HTR-8/SVneo (cell line): Measurements from ENCODE around the gene JAK2.

Experiments used
- DNase-seq: peaks from one replicate; pipeline ENCODE4 v3.0.0; 2011; ENCODE audit warnings: low spot score, mixed read lengths; ENCODE audit not compliant: insufficient read length
- FAIRE-seq: peaks from 2 replicates; lab custom pipeline; 2011; peaks lifted over from hg19 to GRCh38; lab: Jason Lieb, UNC

Gene JAK2

DNA sequence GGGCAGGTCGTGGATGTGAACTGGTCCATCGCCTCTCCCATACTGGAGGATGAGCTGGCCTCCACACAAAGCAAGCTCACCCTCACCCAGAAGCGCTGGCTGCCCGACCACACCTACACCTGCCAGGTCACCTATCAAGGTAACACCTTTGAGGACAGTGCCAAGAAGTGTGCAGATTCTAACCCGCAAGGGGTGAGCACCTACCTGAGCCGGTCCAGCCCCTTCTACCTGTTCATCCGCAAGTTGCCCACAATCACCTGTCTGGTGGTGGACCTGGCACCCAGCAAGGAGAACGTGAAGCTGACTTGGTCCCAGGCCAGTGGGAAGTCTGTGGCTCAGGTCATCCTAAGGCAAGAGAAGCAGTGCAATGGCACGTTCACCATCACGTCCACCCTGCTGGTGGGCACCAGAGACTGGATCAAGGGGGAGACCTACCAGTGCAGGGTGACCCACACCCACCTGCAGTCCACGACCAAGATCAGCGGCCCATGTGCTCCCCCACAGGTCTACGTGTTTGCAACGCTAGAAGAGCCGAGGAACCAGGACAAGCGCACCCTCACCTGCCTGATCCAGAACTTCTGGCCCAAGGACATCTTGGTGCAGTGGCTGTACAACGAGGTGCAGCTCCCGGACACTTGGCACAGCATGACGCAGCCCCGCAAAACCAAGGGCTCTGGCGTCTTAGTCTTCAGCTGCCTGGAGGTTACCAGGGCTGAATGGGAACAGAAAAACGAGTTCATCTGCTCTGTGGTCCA lies 129.1 kb downstream of the JAK2 start:
- FAIRE-seq (no peak), DNase-seq (no peak)

DNA sequence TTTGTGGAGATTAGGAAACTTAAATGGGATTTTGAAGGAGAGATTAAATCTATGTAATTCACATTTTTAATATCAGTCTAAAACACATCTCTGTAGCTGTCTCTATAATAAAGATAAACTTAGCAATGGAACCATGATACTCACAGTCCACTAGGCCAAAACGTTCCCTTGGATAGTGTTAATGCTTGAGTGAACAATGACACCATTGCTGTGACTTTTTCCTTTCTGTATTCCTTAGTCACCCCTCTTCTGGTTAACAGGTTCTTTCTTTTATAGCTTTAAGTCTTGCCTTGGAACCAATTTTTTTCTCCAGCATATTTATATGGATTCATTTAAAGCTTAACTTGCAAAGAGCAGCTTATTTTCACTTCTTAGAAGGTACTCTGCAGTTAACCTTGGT lies 137.0 kb downstream of the JAK2 start:
- no peak for FAIRE-seq
- DNase-seq: no peak

DNA sequence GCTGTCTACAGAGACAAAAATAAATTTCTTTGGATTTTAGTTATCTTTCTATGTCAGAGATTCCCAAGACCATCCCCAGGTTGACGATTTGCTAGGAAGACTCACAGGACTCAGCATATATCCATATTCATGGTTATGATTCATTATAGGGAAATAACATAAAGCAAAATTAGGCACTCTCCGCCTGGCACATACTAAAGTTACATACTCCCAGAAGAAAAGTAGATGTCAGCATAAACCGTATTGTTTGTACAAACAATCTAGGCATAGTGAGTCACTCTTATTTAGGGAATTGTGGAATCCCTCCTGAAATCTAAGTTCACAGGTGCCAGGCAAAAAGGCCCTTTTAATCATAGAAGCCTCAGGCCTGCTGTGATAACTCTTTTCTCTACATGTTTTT lies 137.4 kb downstream of the JAK2 start:
- no peak for FAIRE-seq

DNA sequence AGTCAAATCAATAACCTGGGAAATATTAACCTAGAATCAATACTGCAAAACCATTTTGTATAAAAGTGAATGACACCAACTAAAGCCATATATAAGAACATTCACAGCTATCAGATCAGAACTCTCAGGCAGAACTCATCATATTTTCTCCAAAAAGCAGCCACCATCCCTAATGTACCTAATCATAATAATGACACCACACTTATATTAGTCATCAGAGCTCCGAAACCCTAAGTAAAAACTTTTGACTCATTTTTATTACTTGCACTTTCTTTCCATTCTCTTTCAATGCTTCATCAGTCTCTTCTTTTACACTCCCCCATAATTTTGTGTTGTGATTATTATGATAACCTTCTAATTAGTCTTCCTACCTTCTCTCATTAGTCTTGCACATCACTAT lies 155.1 kb downstream of the JAK2 start:
- DNase-seq (no peak), FAIRE-seq (no peak)

More for the DNA sequence above, 137.4 kb downstream of the JAK2 start:
- DNase-seq: no peak

DNA sequence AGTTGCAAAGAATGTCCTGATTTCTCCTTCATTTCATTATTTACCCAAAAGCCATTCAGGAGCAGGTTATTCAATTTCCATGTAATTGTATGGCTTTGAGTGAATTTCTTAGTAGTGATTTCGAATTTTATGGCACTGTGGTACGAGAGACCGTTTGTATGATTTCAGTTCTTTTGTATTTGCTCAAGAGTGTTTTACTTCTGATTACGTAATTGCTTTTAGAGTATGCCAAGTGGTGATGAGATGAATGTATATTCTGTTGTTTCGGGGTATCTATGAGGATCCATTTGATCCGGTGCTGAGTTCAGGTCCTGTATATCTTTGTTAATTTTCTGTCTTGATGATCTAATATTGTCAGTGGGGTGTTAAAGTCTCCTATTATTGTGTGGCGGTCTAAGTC lies 159.1 kb downstream of the JAK2 start:
- no peak for DNase-seq
- no peak for FAIRE-seq

DNA sequence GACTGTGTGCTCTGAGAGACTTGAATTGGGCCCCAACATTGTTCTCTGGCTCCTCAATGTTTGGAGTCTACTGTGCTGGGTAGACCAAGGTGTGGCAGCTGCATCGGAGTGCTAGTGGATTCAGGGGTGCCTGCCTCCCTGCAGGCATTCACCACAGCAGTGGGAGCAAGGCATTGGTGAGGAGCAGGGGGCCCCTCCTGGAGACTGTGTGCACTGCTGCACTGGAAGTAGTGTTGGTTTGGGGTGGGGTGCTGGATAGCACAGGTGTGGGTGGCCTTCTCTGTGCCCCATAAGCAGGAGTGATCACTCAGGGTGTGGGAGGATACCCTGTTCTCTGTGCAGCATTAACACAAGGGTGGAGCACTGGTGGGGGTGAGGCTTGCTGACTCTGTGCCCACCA lies 161.2 kb downstream of the JAK2 start:
- no peak for FAIRE-seq

More for the DNA sequence above, 161.2 kb downstream of the JAK2 start:
- DNase-seq: no peak
